Subcutaneous abdominal adipose tissue (tissue), 5 donors: Measurements from ENCODE around the gene PKP3.
"Not testable (repeated sequence)": the region's sequence is repeated elsewhere in the genome, so short reads cannot be mapped to it uniquely, and the experiment has no call there.

Experiments
- H3K27ac ChIP-seq: one replicate; pipeline ENCODE4 v1.7.0; 2013; ENCODE audit warnings: low read depth, mild to moderate bottlenecking, inconsistent platforms, low read length, moderate library complexity
- H3K27me3 ChIP-seq, 5 donors: one replicate each; pipeline ENCODE4 v1.7.0; 2013; ENCODE audit warnings: low read length in 5 of 5, inconsistent platforms in 1 of 5; ENCODE audit not compliant: control insufficient read depth in 5 of 5, insufficient read depth in 4 of 5
- H3K36me3 ChIP-seq, 5 donors: one replicate each; pipeline ENCODE4 v1.7.0; 2013; ENCODE audit warnings: low read length in 5 of 5; ENCODE audit not compliant: control insufficient read depth in 5 of 5, insufficient read depth in 5 of 5
- H3K4me1 ChIP-seq, 5 donors: one replicate each; pipeline ENCODE4 v1.7.0; 2013; ENCODE audit warnings: low read length in 5 of 5, mild to moderate bottlenecking in 3 of 5, moderate library complexity in 1 of 5; ENCODE audit not compliant: control insufficient read depth in 5 of 5, insufficient read depth in 5 of 5
- H3K4me3 ChIP-seq, 5 donors: one replicate each; pipeline ENCODE4 v1.7.0; 2013; ENCODE audit warnings: low read length in 5 of 5, low read depth in 1 of 5
- H3K9ac ChIP-seq, 5 donors: one replicate each; pipeline ENCODE4 v1.7.0; 2013; ENCODE audit warnings: low read length in 5 of 5, mild to moderate bottlenecking in 4 of 5, moderate library complexity in 3 of 5
- H3K9me3 ChIP-seq, 5 donors: one replicate each; pipeline ENCODE4 v1.7.0; 2013; ENCODE audit warnings: low read length in 5 of 5; ENCODE audit not compliant: control insufficient read depth in 5 of 5
- donor health status: healthy.
- donor health status: healthy.
- donor health status: healthy.
- donor health status: healthy.
- donor health status: healthy.

Gene PKP3

DNA sequence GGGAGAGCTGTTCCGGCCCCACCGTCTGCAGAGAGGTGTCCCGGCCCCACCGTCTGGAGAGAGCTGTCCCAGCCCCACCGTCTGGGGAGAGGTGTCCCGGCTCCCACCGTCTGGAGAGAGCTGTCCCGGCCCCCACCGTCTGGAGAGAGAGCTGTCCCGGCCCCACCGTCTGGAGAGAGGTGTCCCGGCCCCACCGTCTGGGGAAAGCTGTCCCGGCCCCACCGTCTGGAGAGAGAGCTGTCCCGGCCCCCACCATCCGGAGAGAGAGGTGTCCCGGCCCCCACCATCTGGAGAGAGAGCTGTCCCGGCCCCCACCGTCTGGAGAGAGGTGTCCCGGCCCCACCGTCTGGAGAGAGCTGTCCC lies 30.6 kb upstream of the PKP3 start:
- not testable (repeated sequence) for H3K27ac ChIP-seq, H3K36me3 ChIP-seq, H3K9ac ChIP-seq, H3K4me3 ChIP-seq, H3K9me3 ChIP-seq, H3K4me1 ChIP-seq
- H3K27me3 ChIP-seq: peaks cover 25 to 51% (median 40%) of the 10 kb centered on the region in 5 donors

DNA sequence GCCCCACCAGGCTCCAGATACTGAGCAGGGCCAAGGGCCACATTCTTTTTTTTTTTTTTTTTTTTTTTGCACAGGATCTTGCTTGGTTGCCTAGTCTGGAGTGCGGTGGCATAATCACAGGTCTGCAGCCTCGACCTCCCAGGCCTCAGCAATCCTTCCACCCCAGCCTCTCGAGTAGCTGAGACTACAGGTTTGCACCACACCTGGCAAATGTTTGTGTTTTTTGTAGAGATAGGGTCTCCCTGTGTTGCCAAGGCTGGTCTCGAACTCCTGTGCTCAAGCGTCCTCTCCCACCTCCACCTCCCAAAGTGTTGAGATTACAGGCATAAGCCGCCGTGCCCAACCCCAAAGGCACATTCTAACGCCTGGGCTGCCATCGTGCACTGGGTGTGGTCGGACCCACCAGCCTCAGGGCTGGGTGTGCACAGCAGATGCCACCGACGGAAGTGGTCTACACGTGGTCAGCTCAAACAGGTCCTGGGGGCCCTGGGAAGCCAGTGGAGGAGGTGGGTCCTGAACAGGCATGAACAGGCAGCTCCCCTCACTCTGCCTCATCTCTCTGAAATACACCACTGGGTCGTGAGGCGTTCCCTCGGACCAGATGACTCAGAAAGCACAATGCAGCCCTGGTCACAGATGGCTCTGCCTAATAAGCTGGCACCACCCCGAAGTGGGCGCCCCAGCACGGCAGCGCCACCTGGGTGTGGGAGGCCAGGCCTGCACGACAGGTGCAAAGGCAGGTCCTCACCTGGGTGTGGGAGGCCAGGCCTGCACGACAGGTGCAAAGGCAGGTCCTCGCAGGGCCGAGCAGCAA lies 29.9 kb upstream of the PKP3 start:
- Histone ChIP-seq H3K27ac (no peak overlapping the region), H3K4me1 (peaks cover 0 to 7% (median 6%) of the 10 kb centered on the region in 5 donors), H3K4me3 (no peak overlapping the region), H3K36me3 (no peaks in the 10 kb centered on the region), H3K9me3 (peaks cover 2 to 8% (median 4%) of the 10 kb centered on the region in 5 donors), H3K27me3 (peaks cover 28 to 53% (median 43%) of the 10 kb centered on the region in 5 donors), H3K9ac (no peak overlapping the region)

DNA sequence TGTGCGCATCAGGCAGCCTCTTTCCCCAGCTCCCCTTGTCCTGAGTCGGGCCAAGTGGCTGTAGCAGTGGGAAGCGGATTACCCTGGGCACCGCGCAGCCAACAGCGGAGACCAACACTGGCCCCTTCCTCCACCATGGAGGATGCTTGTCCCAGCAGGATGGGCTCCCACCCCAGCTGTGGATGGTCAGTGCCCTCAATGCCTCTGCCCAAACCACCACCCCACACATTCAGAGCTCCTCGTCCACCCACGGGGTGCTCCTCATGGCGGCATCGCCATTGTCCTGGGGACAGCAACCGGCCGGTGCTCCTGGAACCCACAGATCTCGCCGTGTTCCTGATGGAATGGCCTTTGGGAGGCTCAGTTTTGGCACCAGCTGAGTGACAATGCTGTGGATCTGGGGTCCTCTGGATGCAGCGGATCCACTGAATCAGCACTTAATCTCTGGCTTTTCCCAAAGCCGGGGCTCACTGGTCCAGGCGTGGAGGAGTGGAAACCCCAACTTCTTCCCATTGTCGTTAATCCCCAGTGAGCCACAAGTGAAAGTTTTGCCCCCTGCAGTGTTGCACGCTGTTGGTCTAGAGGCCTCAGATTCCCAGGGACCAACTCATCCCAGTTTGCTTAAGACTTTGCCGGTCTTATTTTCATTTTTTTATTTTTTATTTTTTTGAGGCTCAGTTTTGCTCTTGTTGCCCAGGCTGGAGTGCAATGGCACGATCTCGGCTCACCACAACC lies 28.9 kb upstream of the PKP3 start:
- Histone ChIP-seq H3K27me3 (peaks cover 31 to 50% (median 43%) of the 10 kb centered on the region in 5 donors), H3K4me1 (peaks cover 0 to 7% (median 6%) of the 10 kb centered on the region in 5 donors), H3K27ac (no peak overlapping the region), H3K4me3 (no peak overlapping the region), H3K36me3 (no peaks in the 10 kb centered on the region), H3K9ac (no peak overlapping the region), H3K9me3 (peaks cover 2 to 8% (median 4%) of the 10 kb centered on the region in 5 donors)

DNA sequence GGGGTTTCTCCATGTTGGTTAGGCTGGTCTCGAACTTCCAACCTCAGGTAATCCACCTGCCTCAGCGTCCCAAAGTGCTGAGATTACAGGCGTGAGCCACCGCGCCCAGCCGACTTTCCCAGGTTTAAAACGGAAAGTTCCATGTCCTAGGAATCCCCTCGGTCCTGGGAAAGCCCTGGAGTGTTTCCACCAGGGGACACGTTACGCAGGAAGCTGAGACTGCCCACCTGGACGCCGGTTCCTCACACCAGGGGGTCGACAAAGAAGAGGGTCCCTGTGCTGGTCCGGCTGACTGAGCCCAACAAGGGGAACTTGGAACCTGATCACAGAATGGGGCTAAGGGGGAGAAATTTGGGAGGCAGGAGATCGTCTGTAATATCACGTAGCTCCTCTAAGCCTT lies 28.2 kb upstream of the PKP3 start:
- Histone ChIP-seq H3K9ac (no peak overlapping the region), H3K36me3 (no peaks in the 10 kb centered on the region), H3K27ac (no peak overlapping the region), H3K9me3 (peaks cover 2 to 4% (median 3%) of the 10 kb centered on the region in 5 donors), H3K4me3 (no peak overlapping the region), H3K27me3 (peaks cover 37 to 51% (median 49%) of the 10 kb centered on the region in 5 donors), H3K4me1 (peaks cover 0 to 7% (median 6%) of the 10 kb centered on the region in 5 donors)

DNA sequence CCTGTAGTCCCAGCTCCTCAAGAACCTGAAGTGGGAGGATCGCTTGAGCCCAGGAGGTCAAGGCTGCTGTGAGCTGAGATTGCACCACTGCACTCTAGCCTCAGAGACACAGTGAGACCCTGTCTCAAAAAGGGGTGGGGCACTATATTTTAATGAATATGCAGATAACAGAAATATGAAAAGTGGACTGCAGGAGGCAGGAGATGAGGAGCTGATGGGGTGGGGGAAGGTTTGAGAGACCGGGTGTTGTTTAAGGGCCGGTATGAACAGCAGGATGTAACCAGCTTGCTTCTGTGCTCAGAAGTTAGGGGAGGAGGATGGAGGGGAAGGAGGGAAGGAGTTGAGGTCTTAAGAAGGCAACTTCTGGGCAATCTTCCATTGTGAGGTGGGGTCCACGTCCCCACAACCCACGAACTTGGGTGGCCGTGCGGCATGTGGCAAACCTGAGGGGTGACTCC lies 26.0 kb upstream of the PKP3 start:
- peaks cover 0 to 7% (median 6%) of the 10 kb centered on the region in 5 donors for H3K4me1 ChIP-seq
- no peak overlapping the region for H3K4me3 ChIP-seq
- no peaks in the 10 kb centered on the region for H3K9me3 ChIP-seq
- H3K36me3 ChIP-seq: no peaks in the 10 kb centered on the region
- H3K27me3 ChIP-seq: peaks cover 38 to 65% (median 47%) of the 10 kb centered on the region in 5 donors
- H3K27ac ChIP-seq: no peak overlapping the region
- H3K9ac ChIP-seq: no peak overlapping the region

DNA sequence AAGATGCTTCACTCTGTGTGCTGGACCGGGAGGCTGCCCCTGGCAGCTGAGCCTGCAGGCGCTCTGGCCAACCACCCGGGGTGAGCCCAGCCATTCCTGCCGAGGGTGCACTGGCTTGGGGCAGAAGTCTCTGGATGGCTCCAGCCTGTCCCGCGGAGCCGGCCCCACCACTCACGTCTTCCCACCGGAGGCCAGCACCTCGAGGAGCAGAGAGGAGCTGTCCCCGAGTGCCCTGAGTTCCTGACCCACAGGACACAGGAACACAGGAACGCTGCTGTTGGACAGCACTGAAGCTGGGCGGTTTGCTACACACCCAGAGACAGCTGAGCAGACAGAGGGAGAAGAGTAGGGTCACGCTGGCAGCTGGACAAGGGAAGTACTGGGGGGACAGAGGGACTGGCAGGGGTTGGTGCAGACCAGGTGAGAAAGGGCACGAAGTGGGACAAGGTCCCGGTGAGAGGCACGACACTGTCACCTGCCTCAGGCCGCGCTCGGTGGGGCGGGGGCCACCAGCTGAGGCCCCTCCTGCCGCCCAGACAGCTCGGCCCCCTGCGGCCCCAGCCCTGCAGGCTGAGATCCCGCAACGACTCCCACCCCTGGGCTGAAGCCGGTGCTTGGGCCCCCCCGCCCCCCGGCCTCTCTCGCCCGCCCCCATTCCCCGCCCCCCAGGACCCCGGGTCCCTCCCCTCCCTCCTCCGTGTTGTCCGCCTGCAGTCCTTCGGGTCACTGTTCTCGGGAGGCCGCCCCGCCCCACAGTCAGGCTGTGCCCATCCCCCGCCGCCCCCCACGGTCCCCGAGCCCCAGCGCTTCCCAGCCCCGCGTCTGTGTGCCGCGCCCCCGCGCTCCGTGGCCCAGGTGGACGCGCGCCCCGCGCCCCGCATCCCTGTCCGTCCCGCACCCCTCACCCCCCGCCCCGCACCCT lies 25.3 kb upstream of the PKP3 start:
- H3K27ac ChIP-seq: no peak overlapping the region
- H3K9me3 ChIP-seq: no peaks in the 10 kb centered on the region
- H3K9ac ChIP-seq: no peak overlapping the region

DNA sequence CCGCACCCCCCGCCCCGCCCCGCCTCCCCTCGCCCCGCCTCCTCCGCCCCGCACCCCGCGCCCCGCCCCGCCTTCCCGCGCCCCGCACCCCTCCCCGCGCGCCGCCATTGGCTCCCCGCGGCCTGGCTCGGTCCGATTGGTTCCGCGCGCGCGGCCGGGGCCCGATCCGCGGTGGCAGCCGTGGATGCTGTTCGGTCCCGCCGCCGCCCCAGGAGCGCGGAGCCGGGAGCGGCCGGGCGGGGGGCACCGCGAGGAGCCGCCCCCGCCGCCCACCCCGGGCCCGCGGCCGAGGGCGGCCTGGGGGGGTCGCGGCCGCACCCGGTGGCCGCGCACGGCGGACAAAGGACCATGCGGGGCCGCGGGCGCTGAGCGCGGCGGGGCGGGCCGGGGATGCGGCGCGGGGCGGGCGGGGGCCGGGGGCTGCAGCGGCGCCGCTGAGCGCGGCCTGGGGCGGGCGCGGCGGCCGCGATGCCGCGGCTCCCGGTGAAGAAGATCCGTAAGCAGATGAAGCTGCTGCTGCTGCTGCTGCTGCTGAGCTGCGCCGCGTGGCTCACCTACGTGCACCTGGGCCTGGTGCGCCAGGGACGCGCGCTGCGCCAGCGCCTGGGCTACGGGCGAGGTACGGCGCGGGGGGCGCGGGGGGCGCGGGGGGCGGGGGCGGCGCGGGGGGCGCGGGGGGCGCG lies 24.5 kb upstream of the PKP3 start, which contains the start of gene B4GALNT4:
B4GALNT4 (plus strand) TSS at position 164 of the 683 bp plus-strand sequence; CDS start at position 469, 305 bp downstream.
- Histone ChIP-seq H3K27ac (no peak within 1 kb of the TSS), H3K27me3 (peaks cover 38 to 62% (median 42%) of the 10 kb centered on the region in 5 donors), H3K4me3 (no peak within 1 kb of the TSS), H3K9ac (no peak within 1 kb of the TSS), H3K36me3 (no peaks in the 10 kb centered on the region), H3K4me1 (peaks cover 0 to 7% (median 6%) of the 10 kb centered on the region in 5 donors), H3K9me3 (no peaks in the 10 kb centered on the region)

More for the DNA sequence above, 25.3 kb upstream of the PKP3 start:
- H3K36me3 ChIP-seq: no peaks in the 10 kb centered on the region
- no peak overlapping the region for H3K4me3 ChIP-seq
- peaks cover 0 to 7% (median 6%) of the 10 kb centered on the region in 5 donors for H3K4me1 ChIP-seq
- H3K27me3 ChIP-seq: peaks cover 38 to 68% (median 47%) of the 10 kb centered on the region in 5 donors

DNA sequence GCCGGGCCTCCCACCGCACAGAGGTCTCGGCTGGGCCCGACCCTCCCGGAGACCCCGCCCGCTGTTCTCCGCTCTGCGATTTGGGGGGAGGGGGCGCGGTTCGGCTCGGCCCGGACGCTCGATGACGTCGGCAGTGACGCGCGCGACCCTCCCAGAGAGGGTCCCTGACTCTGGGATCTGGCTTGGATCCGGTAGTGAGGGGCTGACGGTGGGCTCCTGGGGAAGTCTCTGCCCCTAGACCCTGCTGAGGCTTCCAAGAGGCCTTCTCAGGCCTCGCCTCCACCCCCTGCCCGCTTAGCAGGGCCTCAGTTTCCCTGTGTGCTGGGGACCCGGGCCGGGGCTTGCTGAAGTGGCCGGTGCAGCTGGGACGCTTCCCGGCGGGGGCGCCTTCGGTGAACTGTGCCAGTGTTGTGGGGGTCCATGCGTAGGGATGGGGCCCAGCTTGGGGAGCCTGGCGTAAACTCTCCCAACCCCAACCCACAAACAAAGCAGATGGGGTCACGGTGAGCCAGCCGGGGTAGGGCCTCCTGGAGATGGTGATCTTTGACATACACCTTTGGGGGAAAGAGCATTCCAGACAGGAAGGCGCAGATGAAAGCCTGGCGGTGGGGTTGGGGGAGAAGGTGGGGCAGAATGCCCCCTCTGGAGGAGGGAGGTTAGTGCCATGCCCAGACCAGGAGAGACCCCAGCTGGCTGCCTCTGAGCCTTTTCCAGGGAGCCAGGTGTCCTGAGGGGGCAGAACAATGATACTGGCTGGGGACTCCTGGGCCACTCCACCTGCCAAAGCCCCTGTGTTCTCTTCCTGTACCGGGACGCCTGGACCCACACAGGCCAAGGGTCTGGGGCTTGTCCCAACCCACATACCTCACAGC lies 23.7 kb upstream of the PKP3 start:
- Histone ChIP-seq H3K9me3 (no peaks in the 10 kb centered on the region), H3K4me3 (no peak overlapping the region), H3K4me1 (peaks cover 0 to 7% (median 6%) of the 10 kb centered on the region in 5 donors), H3K36me3 (no peaks in the 10 kb centered on the region), H3K9ac (no peak overlapping the region), H3K27me3 (peaks cover 31 to 54% (median 34%) of the 10 kb centered on the region in 5 donors), H3K27ac (no peak overlapping the region)
